ENCODE results near the gene PHF21A. TPM values are rescaled to one million over a fixed set of nuclear protein-coding genes. Genes with fewer than 3 reads are reported as not detected.
A peak's percentile ranks its signal among the peaks of the same experiment; 100 is the strongest.

The PHF21A gene
- total RNA-seq, 2 donors from 2014 or later, result 40.2 to 54.0 TPM

GRCh38 chr11:45930951-45931570, 190.2 kb downstream of the PHF21A start:
- intact Hi-C loops (cut with DNase I), result loop anchor here in 1 of 2 donors (10.0 kb wide), 1 partner anchor 56 kb away; no protein-coding TSS in a partner anchor
- peak; percentile 37 for DNase-seq (ENCODE audit: low spot score)

- intact Hi-C loops (cut with DNase I), result loop anchor here in 1 of 2 donors (10.0 kb wide), 1 partner anchor 55 kb away; no protein-coding TSS in a partner anchor
- DNase-seq (ENCODE audit: low spot score), result peak; percentile 79
Observed at GRCh38 chr11:45930031-45930794, 191.0 kb downstream of the PHF21A start.

- intact Hi-C loops (cut with DNase I), result loop anchor here (2.0 to 10.0 kb wide), 2 partner anchors 25 to 55 kb away; no protein-coding TSS in a partner anchor
- DNase-seq (ENCODE audit: low spot score), result peak; percentile 66
Observed at GRCh38 chr11:45929486-45930030, 191.7 kb downstream of the PHF21A start.

- intact Hi-C loops (cut with DNase I), result loop anchor here in 1 of 2 donors (2.0 kb wide), 1 partner anchor 26 kb away; no protein-coding TSS in a partner anchor
- DNase-seq (ENCODE audit: low spot score), result peak; percentile 51
Observed at GRCh38 chr11:45928535-45929215, 192.6 kb downstream of the PHF21A start.

DNA sequence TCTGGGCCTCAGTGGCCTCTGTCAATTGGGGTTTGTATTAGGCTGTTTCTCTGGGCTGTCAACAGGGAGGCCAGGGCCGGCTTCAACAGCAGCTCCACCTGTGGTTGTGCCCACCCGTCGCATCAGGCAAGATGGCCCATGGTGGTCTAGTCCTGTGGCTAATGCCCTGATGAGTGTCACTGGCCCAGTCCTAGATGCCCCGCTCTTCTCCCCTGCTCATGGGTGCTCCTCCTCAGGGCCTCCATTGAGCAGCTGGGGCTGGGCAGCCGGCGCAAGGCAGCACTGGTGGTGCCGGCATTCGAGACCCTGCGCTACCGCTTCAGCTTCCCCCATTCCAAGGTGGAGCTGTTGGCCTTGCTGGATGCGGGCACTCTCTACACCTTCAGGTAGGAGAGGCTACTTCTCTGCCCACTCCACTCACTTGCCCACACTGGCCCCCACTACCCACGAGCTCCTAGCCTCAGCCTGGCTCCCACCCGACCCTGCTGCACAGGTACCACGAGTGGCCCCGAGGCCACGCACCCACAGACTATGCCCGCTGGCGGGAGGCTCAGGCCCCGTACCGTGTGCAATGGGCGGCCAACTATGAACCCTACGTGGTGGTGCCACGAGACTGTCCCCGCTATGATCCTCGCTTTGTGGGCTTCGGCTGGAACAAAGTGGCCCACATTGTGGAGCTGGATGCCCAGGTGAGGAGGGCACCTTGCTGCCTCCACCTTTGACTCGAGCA, 193.4 kb downstream of the PHF21A start:
- intact Hi-C loops (cut with DNase I), result loop anchor here in 1 of 2 donors (2.0 kb wide), 1 partner anchor 27 kb away; no protein-coding TSS in a partner anchor
- DNase-seq (ENCODE audit: low spot score), result peak; percentile 75

DNA sequence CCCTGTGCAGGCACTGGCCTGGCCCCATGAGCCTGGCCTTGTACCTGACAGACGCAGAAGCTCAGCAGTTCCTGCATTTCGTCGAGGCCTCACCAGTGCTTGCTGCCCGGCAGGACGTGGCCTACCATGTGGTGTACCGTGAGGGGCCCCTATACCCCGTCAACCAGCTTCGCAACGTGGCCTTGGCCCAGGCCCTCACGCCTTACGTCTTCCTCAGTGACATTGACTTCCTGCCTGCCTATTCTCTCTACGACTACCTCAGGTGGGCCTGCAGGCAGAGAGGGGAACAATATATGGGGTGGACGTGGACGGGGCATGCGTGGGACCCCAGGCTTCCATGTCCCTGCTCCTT, 193.9 kb downstream of the PHF21A start:
- intact Hi-C loops (cut with DNase I), result no loop called here
- DNase-seq (ENCODE audit: low spot score), result peak; percentile 73

DNA sequence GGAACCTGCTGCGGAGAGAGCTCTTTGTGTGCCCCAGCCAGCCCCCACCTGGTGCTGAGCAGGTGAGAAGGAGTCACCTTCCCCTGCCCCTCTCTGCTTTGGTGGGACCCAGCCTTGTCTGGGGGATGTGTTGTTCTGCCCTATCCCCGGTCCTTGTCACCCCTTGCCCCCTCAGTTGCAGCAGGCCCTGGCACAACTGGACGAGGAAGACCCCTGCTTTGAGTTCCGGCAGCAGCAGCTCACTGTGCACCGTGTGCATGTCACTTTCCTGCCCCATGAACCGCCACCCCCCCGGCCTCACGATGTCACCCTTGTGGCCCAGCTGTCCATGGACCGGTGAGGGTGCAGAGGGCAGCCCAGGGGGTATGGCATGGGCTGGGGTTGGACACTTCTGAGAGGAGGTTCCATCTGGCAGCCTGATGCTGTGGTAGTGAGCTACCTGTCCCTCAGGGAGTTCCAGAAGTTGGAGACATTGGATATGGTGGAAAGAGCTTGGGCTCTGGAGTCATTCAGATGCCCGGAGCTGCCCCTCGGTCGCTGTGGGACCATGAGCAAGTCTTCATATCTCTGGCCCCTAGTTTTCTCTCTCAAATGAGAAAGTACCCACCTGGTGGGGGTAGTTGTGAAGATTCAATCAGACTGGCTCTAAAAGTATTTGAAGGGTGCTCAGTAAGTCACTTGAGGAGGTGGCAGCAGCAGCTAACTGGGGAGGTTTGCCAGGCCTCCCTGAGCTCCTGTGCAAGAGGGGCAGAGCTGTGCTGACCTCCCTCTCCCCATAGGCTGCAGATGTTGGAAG, 194.5 kb downstream of the PHF21A start:
- peak; percentile 68 for DNase-seq (ENCODE audit: low spot score)
- intact Hi-C loops (cut with DNase I), result no loop called here

DNA sequence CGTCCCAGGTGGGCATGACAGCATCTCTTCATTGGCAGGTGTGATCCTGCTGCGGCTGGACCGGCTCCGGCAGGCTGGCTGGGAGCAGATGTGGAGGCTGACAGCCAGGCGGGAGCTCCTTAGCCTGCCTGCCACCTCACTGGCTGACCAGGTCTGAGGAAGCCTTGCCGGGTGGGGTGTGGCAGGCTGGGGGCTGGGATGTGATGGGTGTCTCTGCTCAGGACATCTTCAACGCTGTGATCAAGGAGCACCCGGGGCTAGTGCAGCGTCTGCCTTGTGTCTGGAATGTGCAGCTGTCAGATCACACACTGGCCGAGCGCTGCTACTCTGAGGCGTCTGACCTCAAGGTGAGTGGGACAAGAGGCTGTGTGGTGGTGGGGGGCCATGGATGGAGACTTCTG, 195.3 kb downstream of the PHF21A start:
- peak; percentile 73 for DNase-seq (ENCODE audit: low spot score)
- intact Hi-C loops (cut with DNase I), result no loop called here

GRCh38 chr11:45925550-45925949, 195.7 kb downstream of the PHF21A start:
- peak; percentile 5 for DNase-seq (ENCODE audit: low spot score)
- intact Hi-C loops (cut with DNase I), result no loop called here

DNA sequence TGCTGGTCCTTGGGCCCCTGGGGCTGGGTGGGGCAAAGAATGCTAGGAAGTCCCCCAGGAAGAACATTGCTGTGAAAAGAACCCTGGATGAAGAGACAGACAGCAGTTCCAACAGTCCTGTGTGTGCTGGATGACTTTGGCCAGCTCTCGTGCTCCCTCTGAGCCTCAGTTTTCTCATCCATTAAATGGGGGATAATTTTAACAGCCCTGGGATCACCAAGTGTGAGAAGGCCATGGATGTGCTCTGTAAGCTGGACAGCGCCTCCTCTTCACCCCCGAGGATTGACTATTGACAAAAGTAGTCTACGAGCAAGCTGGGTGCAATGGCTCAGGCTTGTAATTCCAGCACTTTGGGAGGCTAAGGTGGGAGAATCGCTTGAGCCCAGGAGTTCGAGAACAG, 196.3 kb downstream of the PHF21A start:
- intact Hi-C loops (cut with DNase I), result no loop called here
- DNase-seq (ENCODE audit: low spot score), result no peak

GRCh38 chr11:45924036-45924915, 197.0 kb downstream of the PHF21A start:
- intact Hi-C loops (cut with DNase I), result no loop called here
- DNase-seq (ENCODE audit: low spot score), result peak; percentile 79

DNA sequence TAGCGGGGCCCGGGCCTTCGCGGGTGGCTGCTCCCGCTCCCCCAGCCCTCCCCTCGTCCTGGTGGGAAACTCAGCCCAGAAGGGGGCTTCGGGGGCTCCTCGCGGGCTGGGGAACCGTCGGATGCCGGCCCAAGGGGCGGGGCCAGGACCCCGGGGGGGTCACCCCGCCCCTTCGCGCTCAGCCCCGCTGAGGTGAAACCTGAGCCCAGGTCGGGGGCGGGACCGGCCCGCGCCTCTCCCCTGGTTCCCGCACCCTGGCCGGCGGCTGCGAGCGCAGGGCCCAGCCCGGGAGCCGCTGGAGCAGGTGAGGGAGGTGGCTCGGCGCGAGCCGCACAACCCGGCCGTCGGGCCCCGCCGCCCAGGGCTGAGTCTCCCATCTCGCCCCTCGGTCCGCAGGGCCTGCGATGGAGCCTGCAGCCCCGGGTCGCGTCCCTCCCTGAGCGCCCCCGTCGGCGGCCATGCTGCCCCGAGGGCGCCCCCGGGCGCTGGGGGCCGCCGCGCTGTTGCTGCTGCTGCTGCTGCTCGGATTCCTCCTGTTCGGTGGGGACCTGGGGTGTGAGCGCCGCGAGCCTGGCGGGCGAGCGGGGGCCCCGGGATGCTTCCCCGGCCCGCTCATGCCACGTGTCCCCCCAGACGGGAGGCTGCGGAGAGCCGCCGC, 198.7 kb downstream of the PHF21A start, which contains the start of gene LARGE2:
TSS of gene LARGE2 (plus strand) at position 232 of the 658 bp plus-strand sequence. CDS start at position 459, 227 bp downstream.
- DNase-seq (ENCODE audit: low spot score), result peak; percentile 64
- intact Hi-C loops (cut with DNase I), result no loop called here

GRCh38 chr11:45921561-45922424, 199.5 kb downstream of the PHF21A start:
- peak; percentile 80 for DNase-seq (ENCODE audit: low spot score)
- intact Hi-C loops (cut with DNase I), result no loop called here

- DNase-seq (ENCODE audit: low spot score), result peak; percentile 31
- intact Hi-C loops (cut with DNase I), result no loop called here
Observed at GRCh38 chr11:45920531-45921477, 200.4 kb downstream of the PHF21A start.

Measured in posterior vena cava (tissue), 2 donors.